Kidney (tissue), 14 donors: ENCODE data around the gene ENTPD8. TPM values are rescaled to one million over a fixed set of nuclear protein-coding genes. Genes with fewer than 3 reads are reported as not detected.

ENCODE experiments used
- DNase-seq, 5 donors: peaks; one replicate each; pipeline ENCODE4 v3.0.0-alpha.2; 2013 to 2020
- FAIRE-seq: peaks from 2 replicates; lab custom pipeline; 2012; peaks lifted over from hg19 to GRCh38; lab: Jason Lieb, UNC
- H3K27ac ChIP-seq, 2 donors: one replicate each; pipeline ENCODE4 v1.7.0; 2013; ENCODE audit warnings: low read depth in 2 of 2, low read length in 2 of 2, inconsistent platforms in 1 of 2
- H3K27me3 ChIP-seq: one replicate; pipeline ENCODE4 v1.7.1; 2013; ENCODE audit warnings: low read length, inconsistent platforms; ENCODE audit not compliant: control insufficient read depth, insufficient read depth
- H3K36me3 ChIP-seq, 3 donors: one replicate each; pipeline versions ENCODE4 v1.7.0 to v1.7.1; 2013; ENCODE audit warnings: low read length in 3 of 3, control low read depth in 1 of 3, inconsistent platforms in 1 of 3; ENCODE audit not compliant: insufficient read depth in 3 of 3, control insufficient read depth in 2 of 3
- H3K4me1 ChIP-seq, 3 donors: one replicate each; pipeline versions ENCODE4 v1.7.0 to v1.7.1; 2013; ENCODE audit warnings: low read length in 3 of 3, inconsistent platforms in 1 of 3, low read depth in 1 of 3; ENCODE audit not compliant: control insufficient read depth in 2 of 3, insufficient read depth in 2 of 3
- H3K4me3 ChIP-seq, 3 donors: one replicate each; pipeline versions ENCODE4 v1.7.0 to v1.8.1; 2013; ENCODE audit warnings: low read length in 3 of 3, control low read depth in 1 of 3, inconsistent platforms in 1 of 3
- H3K9ac ChIP-seq, 3 donors: one replicate each; pipeline versions ENCODE4 v1.7.0 to v1.7.1; 2013; ENCODE audit warnings: low read length in 3 of 3, control low read depth in 1 of 3, inconsistent platforms in 1 of 3
- H3K9me3 ChIP-seq, 3 donors: one replicate each; pipeline versions ENCODE4 v1.7.0 to v1.7.1; 2013; ENCODE audit warnings: low read length in 3 of 3, control low read depth in 1 of 3, inconsistent platforms in 1 of 3; ENCODE audit not compliant: control insufficient read depth in 2 of 3, insufficient read depth in 1 of 3
- CTCF ChIP-seq: IDR thresholded peaks from 3 replicates; pipeline ENCODE4 v1.5.1; 2012; ENCODE audit warnings: mild to moderate bottlenecking, moderate library complexity, borderline replicate concordance; ENCODE audit not compliant: insufficient read depth; ENCODE audit errors: extremely low read depth
- intact Hi-C: fragments of 100-400 bp; cut with DNase I; formaldehyde crosslinking; loops from one replicate; pipeline ENCODE4 v1.11.1; 2022
- polyA plus RNA-seq: library from polyadenylated mRNA; stranded (reverse); fragments of 350-450 nt; fragmentation: Illumina TruSeq; extraction: RNeasy Lipid Tissue Mini Kit (QIAGEN cat#74804); gene quantifications from one replicate; pipeline ENCODE4 v1.2.3, GENCODE V29; 2014; ENCODE audit warnings: low read depth, low replicate concordance; ENCODE audit not compliant: insufficient read depth
- total RNA-seq: library from RNA; stranded (reverse); fragmentation: NEBNext Ultra II Directional; extraction: Animal tissue kit (Norgen Biotek cat#: 25700); gene quantifications from one replicate; pipeline ENCODE4 v1.2.1, GENCODE V29; 2021
- donor health status: control.
- donor health status: control.
- donor health status: control.
- donor health status: control.
- donor health status: control.
- donor health status: DM: yes; HTN: yes; CAD: no.
- donor health status: Normal renal cell carcinoma (clear cell type).

Gene ENTPD8
- total and polyA plus RNA-seq, 2 donors from 2014 or later = 5.0 to 5.2 TPM

GRCh38 chr9:137408651-137409405 is 32.3 kb downstream of the ENTPD8 start:
- no peaks in the 10 kb centered on the region for H3K27me3 ChIP-seq
- no peaks in the 10 kb centered on the region for H3K9me3 ChIP-seq
- H3K4me1 ChIP-seq = peaks cover 0 to 11% (median 0%) of the 10 kb centered on the region in 3 donors
- FAIRE-seq (no peak), DNase-seq (peak in 1 of 5 donors; percentile 61)
- no peak for TF ChIP-seq CTCF
- no peak overlapping the region for H3K4me3 ChIP-seq
- no peak overlapping the region for H3K27ac ChIP-seq
- no peak overlapping the region for H3K9ac ChIP-seq
- intact Hi-C loops = loop anchor here (5.0 kb wide), 1 partner anchor 112 kb away; no protein-coding TSS in a partner anchor
- H3K36me3 ChIP-seq = no peaks in the 10 kb centered on the region

GRCh38 chr9:137407590-137408300 is 33.4 kb downstream of the ENTPD8 start:
- no peaks in the 10 kb centered on the region for H3K27me3 ChIP-seq
- TF ChIP-seq CTCF = no peak
- intact Hi-C loops = loop anchor here (5.0 kb wide), 1 partner anchor 110 kb away; no protein-coding TSS in a partner anchor
- no peaks in the 10 kb centered on the region for H3K9me3 ChIP-seq
- H3K9ac ChIP-seq = peak overlapping the region in 1 of 3 donors; percentile 67
- no peak overlapping the region for H3K4me3 ChIP-seq
- FAIRE-seq (no peak), DNase-seq (peak in 1 of 5 donors; percentile 84)
- no peak overlapping the region for H3K27ac ChIP-seq
- peaks cover 0 to 11% (median 0%) of the 10 kb centered on the region in 3 donors for H3K4me1 ChIP-seq
- no peaks in the 10 kb centered on the region for H3K36me3 ChIP-seq

- Histone ChIP-seq H3K4me3 (no peak overlapping the region), H3K9ac (peak overlapping the region in 1 of 3 donors; percentile 67), H3K27me3 (no peaks in the 10 kb centered on the region), H3K9me3 (no peaks in the 10 kb centered on the region), H3K36me3 (no peaks in the 10 kb centered on the region), H3K27ac (no peak overlapping the region), H3K4me1 (peaks cover 0 to 11% (median 0%) of the 10 kb centered on the region in 3 donors)
- DNase-seq (peak; percentile 84 to 90 (median 88)), FAIRE-seq (no peak)
- TF ChIP-seq CTCF = peak; percentile 75
- intact Hi-C loops = loop anchor here (5.0 kb wide), 1 partner anchor 110 kb away; no protein-coding TSS in a partner anchor
These were observed 34.1 kb downstream of the ENTPD8 start for GRCh38 chr9:137406876-137407589.
